HG02798 (cell line): ENCODE results near the gene LSM4.

ENCODE experiments used
- ATAC-seq: cut with Tn5 transposase; IDR thresholded peaks from one replicate; pipeline ENCODE4 v1.9.1; 2021; ENCODE audit warnings: mild to moderate bottlenecking; ENCODE audit not compliant: unreplicated experiment, poor library complexity

The LSM4 gene

GRCh38 chr19:18313398-18313797 is 9.5 kb downstream of the LSM4 start:
- no peak for ATAC-seq

- ATAC-seq, result no peak
These were observed 10.8 kb downstream of the LSM4 start for GRCh38 chr19:18312092-18312534.

- no peak for ATAC-seq
These were observed 11.3 kb downstream of the LSM4 start for GRCh38 chr19:18311502-18312091.

- no peak for ATAC-seq
These were observed 11.9 kb downstream of the LSM4 start for GRCh38 chr19:18310966-18311365.

GRCh38 chr19:18310118-18310909 is 12.6 kb downstream of the LSM4 start:
- ATAC-seq, result no peak

- no peak for ATAC-seq
These were observed 13.3 kb downstream of the LSM4 start for GRCh38 chr19:18309525-18310064.

GRCh38 chr19:18308948-18309325 is 13.9 kb downstream of the LSM4 start:
- ATAC-seq, result no peak

GRCh38 chr19:18308051-18308947 is 14.6 kb downstream of the LSM4 start:
- ATAC-seq, result no peak

- no peak for ATAC-seq
These were observed 15.6 kb downstream of the LSM4 start for GRCh38 chr19:18307271-18307681.

- no peak for ATAC-seq
These were observed 16.0 kb downstream of the LSM4 start for GRCh38 chr19:18306888-18307260.

GRCh38 chr19:18306209-18306887 is 16.5 kb downstream of the LSM4 start:
- no peak for ATAC-seq

- peak; percentile 40 for ATAC-seq
These were observed 18.2 kb downstream of the LSM4 start for GRCh38 chr19:18304458-18305310.

GRCh38 chr19:18304208-18304457 is 18.7 kb downstream of the LSM4 start:
- no peak for ATAC-seq

- ATAC-seq, result no peak
These were observed 21.2 kb downstream of the LSM4 start for GRCh38 chr19:18301718-18302111.

GRCh38 chr19:18300930-18301717 is 21.8 kb downstream of the LSM4 start:
- ATAC-seq, result no peak

GRCh38 chr19:18299654-18300053 is 23.2 kb downstream of the LSM4 start:
- no peak for ATAC-seq

GRCh38 chr19:18298601-18299000 is 24.3 kb downstream of the LSM4 start:
- no peak for ATAC-seq

- ATAC-seq, result no peak
These were observed 25.6 kb downstream of the LSM4 start for GRCh38 chr19:18297308-18297707.

- ATAC-seq, result no peak
These were observed 27.8 kb downstream of the LSM4 start for GRCh38 chr19:18295034-18295451.
